Osteoblast (primary cell): ENCODE results near the gene OR10R2. TPM values are rescaled to one million over a fixed set of nuclear protein-coding genes. Genes with fewer than 3 reads are reported as not detected.

ENCODE experiments used
- DNase-seq: peaks from one replicate; pipeline ENCODE4 v3.0.0; 2011; ENCODE audit warnings: low spot score, mixed read lengths; ENCODE audit not compliant: insufficient read length; ENCODE audit errors: missing footprints
- H2AFZ ChIP-seq: 2 replicates; pipeline ENCODE4 v1.6.0; 2011; ENCODE audit warnings: mild to moderate bottlenecking, low read length
- H3K27ac ChIP-seq: 2 replicates; pipeline ENCODE4 v1.5.1; 2011; ENCODE audit warnings: mild to moderate bottlenecking, low read depth, low read length, moderate library complexity
- H3K27me3 ChIP-seq: 2 replicates; pipeline ENCODE4 v1.6.0; 2012; ENCODE audit warnings: mild to moderate bottlenecking, control low read depth, inconsistent platforms, low read length, moderate library complexity; ENCODE audit not compliant: insufficient read depth
- H3K36me3 ChIP-seq: 2 replicates; pipeline ENCODE4 v1.5.1; 2011; ENCODE audit warnings: mild to moderate bottlenecking, low read length, control low read depth, moderate library complexity; ENCODE audit not compliant: insufficient read depth
- H3K4me1 ChIP-seq: 2 replicates; pipeline ENCODE4 v1.5.1; 2011; ENCODE audit warnings: mild to moderate bottlenecking, low read length, control low read depth, moderate library complexity; ENCODE audit not compliant: insufficient read depth
- H3K4me2 ChIP-seq: 2 replicates; pipeline ENCODE4 v1.6.0; 2011; ENCODE audit warnings: mild to moderate bottlenecking, low read length; ENCODE audit not compliant: insufficient read depth
- H3K4me3 ChIP-seq: fragments of 200-600 bp; sonication (generic); 3 replicates; pipeline ENCODE4 v1.5.1; 2012; ENCODE audit warnings: mild to moderate bottlenecking, low read length, inconsistent platforms; ENCODE audit not compliant: insufficient read depth
- H3K79me2 ChIP-seq: 2 replicates; pipeline ENCODE4 v1.6.0; 2012; ENCODE audit warnings: mild to moderate bottlenecking, low read length, control low read depth, inconsistent platforms; ENCODE audit not compliant: insufficient read depth
- H3K9me3 ChIP-seq: 2 replicates; pipeline ENCODE4 v1.5.1; 2011; ENCODE audit warnings: low read depth, low read length, control low read depth
- H4K20me1 ChIP-seq: 2 replicates; pipeline ENCODE4 v1.6.0; 2012; ENCODE audit warnings: mild to moderate bottlenecking, low read length, control low read depth; ENCODE audit not compliant: insufficient read depth
- total RNA-seq: library from RNA; depleted of rRNA; stranded (reverse); fragments of >200 nt; gene quantifications from 2 replicates; pipeline ENCODE4 v1.2.3, GENCODE V29; 2012
- TF ChIP-seq, protein P1 (sequence below): IDR thresholded peaks from 2 replicates; pipeline ENCODE4 v1.5.1; 2011; ENCODE audit warnings: mild to moderate bottlenecking, low read depth, low read length, moderate library complexity; ENCODE audit errors: extremely low read depth

The OR10R2 gene
- total RNA-seq, 1 donor, result not detected

DNA sequence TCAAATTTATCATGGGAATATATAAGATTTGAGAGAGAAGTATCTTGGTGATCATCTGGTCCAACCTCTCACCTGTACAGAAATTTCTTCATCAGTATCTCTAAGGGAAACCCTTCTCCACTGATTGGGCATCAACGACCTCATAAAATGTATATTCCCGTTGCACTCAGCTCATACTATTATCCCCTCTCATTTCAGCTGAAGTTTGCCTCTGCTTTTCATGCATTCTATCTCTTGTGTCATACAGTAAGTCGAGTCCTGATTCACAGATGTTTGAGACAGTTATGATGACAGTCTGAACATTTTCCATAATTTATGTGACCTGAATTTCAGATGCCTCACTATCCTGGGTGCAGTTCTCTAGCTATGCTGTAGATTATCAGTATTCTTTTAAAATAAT lies 21.0 kb downstream of the OR10R2 start:
- TF ChIP-seq, protein P1, sequence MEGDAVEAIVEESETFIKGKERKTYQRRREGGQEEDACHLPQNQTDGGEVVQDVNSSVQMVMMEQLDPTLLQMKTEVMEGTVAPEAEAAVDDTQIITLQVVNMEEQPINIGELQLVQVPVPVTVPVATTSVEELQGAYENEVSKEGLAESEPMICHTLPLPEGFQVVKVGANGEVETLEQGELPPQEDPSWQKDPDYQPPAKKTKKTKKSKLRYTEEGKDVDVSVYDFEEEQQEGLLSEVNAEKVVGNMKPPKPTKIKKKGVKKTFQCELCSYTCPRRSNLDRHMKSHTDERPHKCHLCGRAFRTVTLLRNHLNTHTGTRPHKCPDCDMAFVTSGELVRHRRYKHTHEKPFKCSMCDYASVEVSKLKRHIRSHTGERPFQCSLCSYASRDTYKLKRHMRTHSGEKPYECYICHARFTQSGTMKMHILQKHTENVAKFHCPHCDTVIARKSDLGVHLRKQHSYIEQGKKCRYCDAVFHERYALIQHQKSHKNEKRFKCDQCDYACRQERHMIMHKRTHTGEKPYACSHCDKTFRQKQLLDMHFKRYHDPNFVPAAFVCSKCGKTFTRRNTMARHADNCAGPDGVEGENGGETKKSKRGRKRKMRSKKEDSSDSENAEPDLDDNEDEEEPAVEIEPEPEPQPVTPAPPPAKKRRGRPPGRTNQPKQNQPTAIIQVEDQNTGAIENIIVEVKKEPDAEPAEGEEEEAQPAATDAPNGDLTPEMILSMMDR, result no peak
- Histone ChIP-seq H3K4me1 (no peaks in the 10 kb centered on the region), H3K4me3 (no peak overlapping the region), H4K20me1 (no peaks in the 10 kb centered on the region), H2AFZ (no peak overlapping the region), H3K36me3 (no peaks in the 10 kb centered on the region), H3K4me2 (no peak overlapping the region), H3K27ac (no peak overlapping the region), H3K79me2 (no peaks in the 10 kb centered on the region), H3K27me3 (no peaks in the 10 kb centered on the region), H3K9me3 (no peaks in the 10 kb centered on the region)
- no peak for DNase-seq

DNA sequence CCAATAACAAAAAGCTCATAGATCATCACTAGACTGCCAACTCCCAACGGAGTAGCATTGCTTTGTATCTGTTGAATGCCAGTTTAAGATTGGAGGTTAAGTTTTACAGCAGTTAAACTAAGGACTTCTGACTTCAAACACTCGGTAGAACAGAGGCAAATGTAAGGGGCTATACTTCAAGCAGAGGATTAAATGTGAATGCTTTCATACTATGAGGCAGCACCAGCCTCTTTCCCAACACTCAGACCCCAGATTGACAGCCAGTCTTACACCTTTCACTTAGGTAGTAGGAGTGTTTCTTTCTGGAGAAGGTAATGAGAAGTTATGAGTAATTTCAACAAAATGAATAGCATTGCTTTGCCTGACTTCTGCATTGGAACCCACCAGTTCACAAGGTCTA lies 22.8 kb downstream of the OR10R2 start:
- Histone ChIP-seq H3K4me3 (no peak overlapping the region), H4K20me1 (no peaks in the 10 kb centered on the region), H3K27ac (no peak overlapping the region), H3K4me1 (no peaks in the 10 kb centered on the region), H2AFZ (no peak overlapping the region), H3K27me3 (no peaks in the 10 kb centered on the region), H3K79me2 (no peaks in the 10 kb centered on the region), H3K36me3 (no peaks in the 10 kb centered on the region), H3K4me2 (no peak overlapping the region), H3K9me3 (no peaks in the 10 kb centered on the region)
- no peak for DNase-seq
- TF ChIP-seq, protein P1, result no peak

DNA sequence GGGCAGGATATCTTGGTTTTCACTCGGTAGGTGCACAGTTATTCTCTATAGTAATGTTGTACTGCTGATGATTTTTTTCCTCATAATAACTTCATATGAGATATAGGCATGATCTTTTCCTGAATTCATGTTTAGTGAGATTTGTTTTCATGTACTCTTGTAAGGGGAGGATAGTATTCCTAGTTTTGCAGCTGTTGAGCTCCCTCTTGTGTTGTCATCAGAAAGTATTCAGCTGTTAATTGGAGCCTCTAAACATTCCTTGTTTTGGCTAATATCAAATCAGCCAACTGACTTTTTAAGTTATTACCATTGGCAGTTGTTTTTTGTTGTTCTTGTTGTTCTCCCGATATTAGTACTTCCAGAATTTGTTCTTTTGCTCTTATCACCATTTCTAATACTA lies 24.4 kb downstream of the OR10R2 start:
- Histone ChIP-seq H2AFZ (no peak overlapping the region), H3K27ac (no peak overlapping the region), H3K79me2 (no peaks in the 10 kb centered on the region), H3K4me1 (no peaks in the 10 kb centered on the region), H3K9me3 (no peaks in the 10 kb centered on the region), H4K20me1 (no peaks in the 10 kb centered on the region), H3K4me2 (no peak overlapping the region), H3K4me3 (no peak overlapping the region), H3K36me3 (no peaks in the 10 kb centered on the region), H3K27me3 (no peaks in the 10 kb centered on the region)
- TF ChIP-seq, protein P1, result peak; percentile 9
- DNase-seq, result no peak

DNA sequence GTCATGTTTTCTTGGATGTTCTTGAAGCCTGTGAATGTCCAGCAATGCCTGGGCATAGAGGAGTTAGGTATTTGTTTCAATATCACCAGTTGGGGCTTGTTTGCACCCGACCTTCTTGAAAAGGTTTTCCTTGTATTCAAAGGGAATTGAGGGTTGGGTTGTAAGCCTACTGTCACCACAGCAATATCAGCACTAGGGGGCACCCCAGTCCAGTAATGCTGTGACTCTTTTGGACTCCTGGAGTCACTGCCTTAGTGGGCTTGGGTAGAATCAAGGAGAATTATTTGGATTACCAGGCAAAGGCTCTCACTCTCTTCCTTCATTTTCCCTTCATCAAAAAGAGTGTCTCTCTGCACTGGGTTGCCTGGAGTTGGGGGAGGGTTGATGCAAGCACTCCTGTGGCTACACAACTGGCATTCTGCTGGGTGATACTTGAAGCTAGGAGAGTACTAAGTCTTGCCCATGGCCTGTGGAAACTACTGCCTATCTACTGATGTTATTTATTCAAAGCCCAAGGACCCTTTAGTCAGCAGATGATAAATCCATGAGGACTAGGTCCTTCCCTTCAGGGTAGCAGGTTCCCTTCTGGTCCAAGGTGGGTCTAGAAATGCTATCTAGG lies 34.5 kb downstream of the OR10R2 start:
- DNase-seq, result peak; percentile 5

More for the DNA sequence above, 34.5 kb downstream of the OR10R2 start:
- Histone ChIP-seq H3K9me3 (no peaks in the 10 kb centered on the region), H3K4me1 (no peaks in the 10 kb centered on the region), H4K20me1 (no peaks in the 10 kb centered on the region), H3K4me3 (no peak overlapping the region), H2AFZ (no peak overlapping the region), H3K27me3 (no peaks in the 10 kb centered on the region), H3K36me3 (no peaks in the 10 kb centered on the region), H3K4me2 (no peak overlapping the region), H3K79me2 (no peaks in the 10 kb centered on the region), H3K27ac (no peak overlapping the region)
- TF ChIP-seq, protein P1, result peak; percentile 52
